Testis (tissue), 3 donors: ENCODE measurements around the gene ANGPTL2. TPM values are rescaled to one million over a fixed set of nuclear protein-coding genes. Genes with fewer than 3 reads are reported as not detected.

Source experiments
- DNase-seq: peaks from one replicate; pipeline ENCODE4 v3.0.0-alpha.2; 2019
- H3K27ac ChIP-seq, 2 donors: fragments of 200-600 bp; sonication (generic); one replicate each; pipeline ENCODE4 v1.5.1; 2019
- H3K27me3 ChIP-seq: fragments of 200-600 bp; sonication (generic); one replicate; pipeline ENCODE4 v1.5.1; 2019
- H3K36me3 ChIP-seq: fragments of 200-600 bp; sonication (generic); one replicate; pipeline ENCODE4 v1.5.1; 2017; ENCODE audit warnings: low read depth; ENCODE audit errors: missing control alignments
- H3K4me1 ChIP-seq: fragments of 200-600 bp; sonication (generic); one replicate; pipeline ENCODE4 v1.5.1; 2019
- H3K4me3 ChIP-seq, 2 donors: fragments of 200-600 bp; sonication (generic); one replicate each; pipeline ENCODE4 v1.5.1; 2017 to 2019
- H3K9me3 ChIP-seq: fragments of 200-600 bp; sonication (generic); one replicate; pipeline ENCODE4 v1.5.1; 2017
- CTCF ChIP-seq, 3 experiments: fragments of 450-650 bp in 2 of 3; fragments of 200-600 bp in 1 of 3; sonication (generic) in 1 of 3; IDR thresholded peaks; one replicate each; pipeline ENCODE4 v1.5.1; 2016 to 2019; ENCODE audit warnings: antibody characterized with exemption in 3 of 3, mild to moderate bottlenecking in 2 of 3, moderate library complexity in 1 of 3
- POLR2A ChIP-seq: fragments of 450-650 bp; IDR thresholded peaks from one replicate; pipeline ENCODE4 v1.6.1; 2017; ENCODE audit warnings: antibody characterized with exemption, mild to moderate bottlenecking, moderate library complexity
- WGBS, 2 donors: methylation state at CpG; one replicate each; pipeline ENCODE4 v1.1.5; 2018; 5-methylcytosine and 5-hydroxymethylcytosine counted together
- intact Hi-C: fragments of 100-400 bp; cut with DNase I; formaldehyde crosslinking; loops from one replicate; pipeline ENCODE4 v1.15.1; 2023; ENCODE audit warnings: low total_unique reads
- polyA plus RNA-seq: library from polyadenylated mRNA; stranded (reverse); fragments of 350-450 nt; fragmentation: Illumina TruSeq; extraction: RNeasy Lipid Tissue Mini Kit (QIAGEN cat#74804); gene quantifications from one replicate; pipeline ENCODE4 v1.2.3, GENCODE V29; 2014; ENCODE audit warnings: low read depth, low replicate concordance; ENCODE audit not compliant: insufficient read depth
- total RNA-seq, 2 donors: library from RNA; depleted of rRNA; stranded (reverse); fragments of >200 nt; gene quantifications; one replicate each; pipeline ENCODE4 v1.2.3, GENCODE V29; 2016

ANGPTL2 gene
- total and polyA plus RNA-seq, 3 donors from 2014 or later, result 2.4 to 30.7 (median 2.4) TPM

DNA sequence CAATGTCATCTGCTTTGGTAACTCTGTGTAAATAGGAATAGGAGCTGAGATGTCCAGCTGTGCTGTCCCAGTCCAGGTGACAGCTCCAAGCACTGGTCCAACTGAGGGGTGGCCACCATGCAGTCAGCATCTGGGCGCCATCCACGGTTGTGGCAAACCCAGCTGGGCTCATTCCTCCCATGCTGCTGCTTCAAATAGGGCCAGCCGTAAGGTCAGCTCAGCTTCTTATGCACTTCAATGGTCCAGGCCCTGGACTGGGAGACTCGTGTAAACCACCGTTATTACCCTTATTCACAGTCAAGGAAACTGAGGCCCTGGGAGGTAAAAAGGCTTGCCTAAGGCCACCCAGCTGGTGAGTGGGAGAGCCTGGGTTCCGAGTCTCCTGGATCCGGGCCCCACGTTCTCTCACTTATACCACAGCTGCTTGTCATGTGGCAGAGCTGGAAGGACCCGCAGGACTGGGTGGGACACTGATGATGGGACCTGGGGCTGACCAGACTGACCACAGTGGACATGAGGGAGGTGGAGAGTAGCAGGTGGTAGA is 38.7 kb upstream of the ANGPTL2 start:
- Histone ChIP-seq H3K4me3 (no peak overlapping the region), H3K4me1 (no peaks in the 10 kb centered on the region), H3K36me3 (no peaks in the 10 kb centered on the region), H3K9me3 (no peaks in the 10 kb centered on the region), H3K27ac (no peak overlapping the region), H3K27me3 (no peaks in the 10 kb centered on the region)
- TF ChIP-seq POLR2A, result no peak
- no peak for TF ChIP-seq CTCF (IDR thresholded peaks at IDR 0.05)
- 89 to 96% methylated on average over 9 of the region's 9 CpGs for WGBS, 2 donors
- intact Hi-C loops, result no loop called here
- peak; percentile 10 for DNase-seq

GRCh38 chr9:127159949-127160610 is 37.6 kb upstream of the ANGPTL2 start:
- Histone ChIP-seq H3K4me3 (no peak overlapping the region), H3K9me3 (no peaks in the 10 kb centered on the region), H3K27me3 (no peaks in the 10 kb centered on the region), H3K36me3 (no peaks in the 10 kb centered on the region), H3K27ac (no peak overlapping the region), H3K4me1 (peaks cover 1% of the 10 kb centered on the region)
- 83 to 92% methylated on average over 5 to 10 of the region's 10 CpGs for WGBS, 2 donors
- TF ChIP-seq POLR2A, result no peak
- no peak for TF ChIP-seq CTCF (IDR thresholded peaks at IDR 0.05)
- intact Hi-C loops, result no loop called here
- no peak for DNase-seq

DNA sequence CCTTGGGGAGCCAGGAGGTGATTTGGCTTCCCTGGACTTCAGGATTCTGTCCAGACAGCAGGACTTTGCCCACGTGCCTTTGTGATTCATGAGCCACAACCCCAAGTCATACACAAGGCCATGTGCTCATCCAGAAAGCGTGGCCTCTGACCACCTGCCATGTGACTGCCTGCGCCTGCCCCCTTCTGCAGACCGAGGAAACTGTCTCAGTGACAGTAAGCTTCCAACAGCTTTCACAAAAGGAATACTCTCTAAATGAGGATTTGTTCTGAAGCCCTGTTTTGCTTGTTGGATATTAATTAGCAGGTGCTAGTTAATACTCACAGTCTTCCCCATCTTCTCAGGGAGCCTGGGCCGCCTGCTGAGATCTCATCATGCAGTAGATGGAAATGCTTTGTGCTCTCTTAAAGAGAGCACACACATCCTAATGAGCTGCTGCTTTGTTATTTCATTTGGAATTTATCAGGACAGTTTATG is 36.9 kb upstream of the ANGPTL2 start:
- TF ChIP-seq POLR2A (no peak), CTCF (IDR thresholded peaks at IDR 0.05) (no peak)
- no peak overlapping the region for H3K4me3 ChIP-seq
- H3K27me3 ChIP-seq, result no peaks in the 10 kb centered on the region
- no peaks in the 10 kb centered on the region for H3K9me3 ChIP-seq
- no peak overlapping the region for H3K27ac ChIP-seq
- no peaks in the 10 kb centered on the region for H3K36me3 ChIP-seq
- intact Hi-C loops, result no loop called here
- WGBS, 2 donors, result 65 to 90% methylated on average over 3 to 5 of the region's 5 CpGs
- peak; percentile 29 for DNase-seq
- H3K4me1 ChIP-seq, result peaks cover 9% of the 10 kb centered on the region

- 80 to 84% methylated on average over 4 of the region's 4 CpGs for WGBS, 2 donors
- Histone ChIP-seq H3K27ac (no peak overlapping the region), H3K9me3 (no peaks in the 10 kb centered on the region), H3K4me3 (no peak overlapping the region), H3K36me3 (no peaks in the 10 kb centered on the region), H3K27me3 (no peaks in the 10 kb centered on the region), H3K4me1 (peaks cover 12% of the 10 kb centered on the region)
- intact Hi-C loops, result no loop called here
- DNase-seq, result no peak
- TF ChIP-seq CTCF (IDR thresholded peaks at IDR 0.05) (no peak), POLR2A (no peak)
Measured at GRCh38 chr9:127158786-127159324, 36.4 kb upstream of the ANGPTL2 start.
